Hepatocyte (in vitro differentiated cells): Measurements from ENCODE around the gene COCH.

ENCODE experiments used
- EZH2 ChIP-seq: fragments of 200-600 bp; sonication (generic); IDR thresholded peaks from 2 replicates; pipeline ENCODE4 v1.6.1; 2016; ENCODE audit warnings: antibody characterized with exemption, mild to moderate bottlenecking, borderline replicate concordance
- TF ChIP-seq, protein P1 (sequence below): fragments of 200-600 bp; sonication (generic); IDR thresholded peaks from 2 replicates; pipeline ENCODE4 v1.5.1; 2016; ENCODE audit warnings: antibody characterized with exemption, mild to moderate bottlenecking; ENCODE audit not compliant: poor library complexity

DNA sequence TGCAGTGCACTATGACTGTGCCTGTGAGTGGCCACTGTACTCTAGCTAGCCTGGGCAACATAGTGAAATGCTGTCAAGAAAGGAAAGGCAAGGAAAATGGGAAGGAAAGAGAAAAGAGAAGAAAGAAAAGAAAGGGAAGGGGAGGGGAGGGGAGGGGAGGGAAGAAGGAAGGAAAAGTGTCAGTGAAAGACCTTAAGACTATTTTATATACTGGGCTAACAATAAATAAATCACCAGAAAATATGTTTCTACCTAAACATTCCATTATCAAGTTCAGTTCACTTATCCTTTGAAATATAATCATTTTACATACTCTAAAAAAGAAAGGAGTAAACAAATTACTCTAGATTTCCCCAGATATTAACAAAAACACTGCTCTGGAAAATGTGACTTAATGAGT is 22.1 kb downstream of the COCH start:
- TF ChIP-seq, protein P1, sequence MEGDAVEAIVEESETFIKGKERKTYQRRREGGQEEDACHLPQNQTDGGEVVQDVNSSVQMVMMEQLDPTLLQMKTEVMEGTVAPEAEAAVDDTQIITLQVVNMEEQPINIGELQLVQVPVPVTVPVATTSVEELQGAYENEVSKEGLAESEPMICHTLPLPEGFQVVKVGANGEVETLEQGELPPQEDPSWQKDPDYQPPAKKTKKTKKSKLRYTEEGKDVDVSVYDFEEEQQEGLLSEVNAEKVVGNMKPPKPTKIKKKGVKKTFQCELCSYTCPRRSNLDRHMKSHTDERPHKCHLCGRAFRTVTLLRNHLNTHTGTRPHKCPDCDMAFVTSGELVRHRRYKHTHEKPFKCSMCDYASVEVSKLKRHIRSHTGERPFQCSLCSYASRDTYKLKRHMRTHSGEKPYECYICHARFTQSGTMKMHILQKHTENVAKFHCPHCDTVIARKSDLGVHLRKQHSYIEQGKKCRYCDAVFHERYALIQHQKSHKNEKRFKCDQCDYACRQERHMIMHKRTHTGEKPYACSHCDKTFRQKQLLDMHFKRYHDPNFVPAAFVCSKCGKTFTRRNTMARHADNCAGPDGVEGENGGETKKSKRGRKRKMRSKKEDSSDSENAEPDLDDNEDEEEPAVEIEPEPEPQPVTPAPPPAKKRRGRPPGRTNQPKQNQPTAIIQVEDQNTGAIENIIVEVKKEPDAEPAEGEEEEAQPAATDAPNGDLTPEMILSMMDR: no peak
- TF ChIP-seq EZH2: no peak
